Peyer's patch (tissue), 4 donors: ENCODE data around the gene CD300LG.

Source experiments
- CTCF ChIP-seq, 6 experiments: fragments of 450-650 bp in 4 of 6; fragments of 200-600 bp in 2 of 6; sonication (generic) in 1 of 6; IDR thresholded peaks; one replicate each; pipeline ENCODE4 v1.5.1; 2017 to 2019; ENCODE audit warnings: antibody characterized with exemption in 6 of 6, mild to moderate bottlenecking in 3 of 6, moderate library complexity in 1 of 6
- POLR2A ChIP-seq, 2 donors: fragments of 450-650 bp; IDR thresholded peaks; one replicate each; pipeline ENCODE4 v1.5.1; 2017; ENCODE audit warnings: antibody characterized with exemption in 2 of 2, mild to moderate bottlenecking in 2 of 2, moderate library complexity in 2 of 2

GRCh38 chr17:43822570-43823190 is 24.3 kb upstream of the CD300LG start:
- TF ChIP-seq CTCF (IDR thresholded peaks at IDR 0.05) (no peak), POLR2A (IDR thresholded peaks at IDR 0.05) (no peak)
